SK-N-SH (cell line): ENCODE data around the gene GVQW3.

Experiments used
- CTCF ChIP-seq: fragments of 200-600 bp; sonication (generic); IDR thresholded peaks from 2 replicates; pipeline ENCODE4 v1.6.1; 2017; ENCODE audit warnings: antibody characterized with exemption, mild to moderate bottlenecking, moderate library complexity
- EP300 ChIP-seq, 2 experiments: IDR thresholded peaks; 2 replicates each; pipeline versions ENCODE4 v1.4.0 to v1.6.1; 2012; ENCODE audit warnings: borderline replicate concordance in 1 of 2, low read depth in 1 of 2, low read length in 1 of 2
- EZH2phosphoT487 ChIP-seq: fragments of 200-600 bp; sonication (generic); IDR thresholded peaks from 2 replicates; pipeline ENCODE4 v1.6.1; 2017; ENCODE audit warnings: low read depth, mixed run types, mild to moderate bottlenecking, antibody characterized with exemption, moderate library complexity, borderline replicate concordance
- FOXM1 ChIP-seq: IDR thresholded peaks from 2 replicates; pipeline ENCODE4 v1.4.0; 2012; ENCODE audit warnings: low read depth, mild to moderate bottlenecking
- GATA2 ChIP-seq: sonication (generic); formaldehyde crosslinking; IDR thresholded peaks from 2 replicates; pipeline ENCODE4 v1.5.0; 2020; ENCODE audit warnings: mild to moderate bottlenecking, missing genetic modification reagents
- JUND ChIP-seq: IDR thresholded peaks from 2 replicates; pipeline ENCODE4 v1.4.0; 2012
- NFIC ChIP-seq: IDR thresholded peaks from 2 replicates; pipeline ENCODE4 v1.4.0; 2012; ENCODE audit warnings: borderline replicate concordance
- POLR2AphosphoS5 ChIP-seq: IDR thresholded peaks from 2 replicates; pipeline ENCODE4 v1.6.1; 2012; ENCODE audit warnings: low read depth, low read length
- RAD21 ChIP-seq: IDR thresholded peaks from 2 replicates; pipeline ENCODE4 v1.6.1; 2012; ENCODE audit warnings: mild to moderate bottlenecking, low read length
- REST ChIP-seq: IDR thresholded peaks from 2 replicates; pipeline ENCODE4 v1.6.1; 2012; ENCODE audit warnings: mild to moderate bottlenecking, low read depth, low read length, moderate library complexity
- SIN3A ChIP-seq: IDR thresholded peaks from 2 replicates; pipeline ENCODE4 v1.6.1; 2012; ENCODE audit warnings: low read depth, mild to moderate bottlenecking, low read length, moderate library complexity, borderline replicate concordance
- SMC3 ChIP-seq: IDR thresholded peaks from 2 replicates; pipeline ENCODE4 v1.6.1; 2012; ENCODE audit warnings: low read depth, low read length, improper control_type of control experiment
- USF1 ChIP-seq: IDR thresholded peaks from 2 replicates; pipeline ENCODE4 v1.4.0; 2012; ENCODE audit warnings: low read depth, borderline replicate concordance

- TF ChIP-seq EZH2phosphoT487 (no peak), FOXM1 (no peak), CTCF (peak; percentile 20; the same call in 1 of the 2 replicates), NFIC (no peak), SMC3 (no peak), JUND (no peak), SIN3A (peak; percentile 54; the same call in 1 of the 2 replicates), GATA2 (CRISPR knock-in tag) (no peak), RAD21 (peak; percentile 12; the same call in 1 of the 2 replicates), POLR2AphosphoS5 (no peak), REST (no peak), EP300 (IDR thresholded peaks at IDR 0.05; ENCODE audit: borderline replicate concordance in 1 of 2, low read depth in 1 of 2, low read length in 1 of 2) (no peak), USF1 (no peak)
Measured at GRCh38 chr11:76445121-76446084, 64.3 kb downstream of the GVQW3 start.
